ENCODE results near the gene MRPL3. TPM values are rescaled to one million over a fixed set of nuclear protein-coding genes. Genes with fewer than 3 reads are reported as not detected.
"Not testable (repeated sequence)": the region's sequence is repeated elsewhere in the genome, so short reads cannot be mapped to it uniquely, and the experiment has no call there.

Gene MRPL3
- total RNA-seq, 1 donor from 2014 or later, result 79.9 TPM

DNA sequence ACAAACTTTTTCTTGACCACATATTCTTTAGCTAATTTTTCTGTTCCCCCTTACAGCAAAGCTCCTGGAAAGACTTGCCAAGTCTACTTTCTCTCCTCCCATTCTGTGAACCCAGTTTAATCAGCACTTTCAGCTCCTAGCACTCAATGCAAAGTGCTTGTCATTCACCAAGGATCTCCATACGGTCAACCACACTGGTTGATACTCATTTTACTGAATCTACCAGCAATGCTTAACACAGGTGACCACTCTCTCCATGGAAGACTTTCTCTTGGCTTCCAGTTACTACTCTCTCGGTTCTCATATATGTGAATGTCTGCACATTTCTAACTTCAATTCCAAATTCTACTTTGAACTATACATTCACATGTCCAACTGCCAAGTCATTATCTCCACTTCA is 11.7 kb downstream of the MRPL3 start:
- peaks cover 5% of the 10 kb centered on the region for H3K4me1 Mint-ChIP-seq
- DNase-seq (no peak), ATAC-seq (ENCODE audit: low read depth) (no peak)
- H3K27me3 Mint-ChIP-seq, result no peaks in the 10 kb centered on the region
- no peaks in the 10 kb centered on the region for H3K9me3 Mint-ChIP-seq
- intact Hi-C loops (cut with micrococcal nuclease), result no loop called here
- CTCF ChIA-PET, result no interaction called here
- H3K4me3 Mint-ChIP-seq, result no peak overlapping the region
- peaks cover 52% of the 10 kb centered on the region for H3K36me3 Mint-ChIP-seq (ENCODE audit: low read depth)
- H3K27ac Mint-ChIP-seq, result no peak overlapping the region
- TF ChIP-seq, protein P1, sequence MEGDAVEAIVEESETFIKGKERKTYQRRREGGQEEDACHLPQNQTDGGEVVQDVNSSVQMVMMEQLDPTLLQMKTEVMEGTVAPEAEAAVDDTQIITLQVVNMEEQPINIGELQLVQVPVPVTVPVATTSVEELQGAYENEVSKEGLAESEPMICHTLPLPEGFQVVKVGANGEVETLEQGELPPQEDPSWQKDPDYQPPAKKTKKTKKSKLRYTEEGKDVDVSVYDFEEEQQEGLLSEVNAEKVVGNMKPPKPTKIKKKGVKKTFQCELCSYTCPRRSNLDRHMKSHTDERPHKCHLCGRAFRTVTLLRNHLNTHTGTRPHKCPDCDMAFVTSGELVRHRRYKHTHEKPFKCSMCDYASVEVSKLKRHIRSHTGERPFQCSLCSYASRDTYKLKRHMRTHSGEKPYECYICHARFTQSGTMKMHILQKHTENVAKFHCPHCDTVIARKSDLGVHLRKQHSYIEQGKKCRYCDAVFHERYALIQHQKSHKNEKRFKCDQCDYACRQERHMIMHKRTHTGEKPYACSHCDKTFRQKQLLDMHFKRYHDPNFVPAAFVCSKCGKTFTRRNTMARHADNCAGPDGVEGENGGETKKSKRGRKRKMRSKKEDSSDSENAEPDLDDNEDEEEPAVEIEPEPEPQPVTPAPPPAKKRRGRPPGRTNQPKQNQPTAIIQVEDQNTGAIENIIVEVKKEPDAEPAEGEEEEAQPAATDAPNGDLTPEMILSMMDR (IDR thresholded peaks at IDR 0.05), result no peak
- POLR2A ChIA-PET, result no interaction called here

- Mint-ChIP-seq H3K4me1 (peaks cover 16% of the 10 kb centered on the region), H3K36me3 (ENCODE audit: low read depth) (peaks cover 50% of the 10 kb centered on the region)
- H3K27me3 Mint-ChIP-seq; H3K4me3 Mint-ChIP-seq; CTCF ChIA-PET; H3K9me3 Mint-ChIP-seq; ATAC-seq (ENCODE audit: low read depth); intact Hi-C loops (cut with micrococcal nuclease); POLR2A ChIA-PET; H3K27ac Mint-ChIP-seq; DNase-seq: not testable (repeated sequence)
Measured at GRCh38 chr3:131486545-131486944, 16.2 kb downstream of the MRPL3 start.

GRCh38 chr3:131485119-131485518 is 17.7 kb downstream of the MRPL3 start:
- peaks cover 16% of the 10 kb centered on the region for H3K4me1 Mint-ChIP-seq
- POLR2A ChIA-PET, result interaction anchor here (0.7 kb wide), 1 partner anchor 459 kb away, joined by 3 read pairs; no protein-coding TSS in a partner anchor
- DNase-seq (no peak), ATAC-seq (ENCODE audit: low read depth) (no peak)
- H3K36me3 Mint-ChIP-seq (ENCODE audit: low read depth), result peaks cover 58% of the 10 kb centered on the region
- no peaks in the 10 kb centered on the region for H3K9me3 Mint-ChIP-seq
- no peak overlapping the region for H3K4me3 Mint-ChIP-seq
- intact Hi-C loops (cut with micrococcal nuclease), result no loop called here
- H3K27me3 Mint-ChIP-seq, result no peaks in the 10 kb centered on the region
- TF ChIP-seq, protein P1 (IDR thresholded peaks at IDR 0.05), result no peak
- CTCF ChIA-PET, result no interaction called here
- no peak overlapping the region for H3K27ac Mint-ChIP-seq

GRCh38 chr3:131484496-131485111 is 18.2 kb downstream of the MRPL3 start:
- TF ChIP-seq, protein P1 (IDR thresholded peaks at IDR 0.05), result no peak
- H3K9me3 Mint-ChIP-seq, result no peaks in the 10 kb centered on the region
- H3K27me3 Mint-ChIP-seq, result no peaks in the 10 kb centered on the region
- CTCF ChIA-PET, result no interaction called here
- no peak overlapping the region for H3K4me3 Mint-ChIP-seq
- peaks cover 61% of the 10 kb centered on the region for H3K36me3 Mint-ChIP-seq (ENCODE audit: low read depth)
- no peak for ATAC-seq (ENCODE audit: low read depth)
- H3K4me1 Mint-ChIP-seq, result peaks cover 16% of the 10 kb centered on the region
- intact Hi-C loops (cut with micrococcal nuclease), result no loop called here
- no peak overlapping the region for H3K27ac Mint-ChIP-seq
- POLR2A ChIA-PET, result interaction anchor here (0.7 kb wide), 1 partner anchor 459 kb away, joined by 3 read pairs; no protein-coding TSS in a partner anchor
- no peak for DNase-seq

GRCh38 chr3:131480116-131480515 is 22.7 kb downstream of the MRPL3 start:
- no peak for ATAC-seq (ENCODE audit: low read depth)
- TF ChIP-seq, protein P1 (IDR thresholded peaks at IDR 0.05), result no peak
- intact Hi-C loops (cut with micrococcal nuclease), result no loop called here
- no peaks in the 10 kb centered on the region for H3K9me3 Mint-ChIP-seq
- ChIA-PET CTCF (no interaction called here), POLR2A (no interaction called here)
- H3K4me3 Mint-ChIP-seq, result no peak overlapping the region
- H3K4me1 Mint-ChIP-seq, result peaks cover 9% of the 10 kb centered on the region
- peaks cover 58% of the 10 kb centered on the region for H3K36me3 Mint-ChIP-seq (ENCODE audit: low read depth)
- no peaks in the 10 kb centered on the region for H3K27me3 Mint-ChIP-seq
- DNase-seq, result no peak
- no peak overlapping the region for H3K27ac Mint-ChIP-seq

DNA sequence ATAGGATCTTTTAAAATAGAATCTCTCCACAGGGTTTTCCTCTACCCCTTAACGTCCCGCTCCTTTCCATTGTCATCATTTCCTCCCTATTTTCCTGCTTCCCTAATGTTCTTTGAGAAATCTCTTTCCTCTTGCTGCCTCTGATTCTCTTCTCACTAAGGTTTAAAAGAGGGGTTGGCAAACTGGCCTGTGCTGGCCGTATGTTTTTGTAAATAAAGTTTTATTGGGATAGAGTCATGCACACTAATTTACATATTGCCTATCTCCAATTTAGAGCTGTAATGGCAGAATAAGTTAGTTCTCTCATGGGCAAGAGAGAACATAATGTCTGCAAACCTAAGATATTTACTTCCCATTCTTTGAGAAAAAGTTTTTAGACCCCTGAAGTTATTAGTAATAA is 25.0 kb downstream of the MRPL3 start:
- H3K27me3 Mint-ChIP-seq, result no peaks in the 10 kb centered on the region
- H3K27ac Mint-ChIP-seq, result no peak overlapping the region
- ATAC-seq (ENCODE audit: low read depth) (no peak), DNase-seq (no peak)
- peaks cover 58% of the 10 kb centered on the region for H3K36me3 Mint-ChIP-seq (ENCODE audit: low read depth)
- H3K9me3 Mint-ChIP-seq, result no peaks in the 10 kb centered on the region
- intact Hi-C loops (cut with micrococcal nuclease), result no loop called here
- POLR2A ChIA-PET, result interaction anchor here (0.8 kb wide), 1 partner anchor 1678 kb away, joined by 5 read pairs; no protein-coding TSS in a partner anchor
- CTCF ChIA-PET, result no interaction called here
- H3K4me3 Mint-ChIP-seq, result no peak overlapping the region
- TF ChIP-seq, protein P1 (IDR thresholded peaks at IDR 0.05), result no peak
- peaks cover 9% of the 10 kb centered on the region for H3K4me1 Mint-ChIP-seq

All from activated B cell treated with CpG ODN at 0.5 μM for 24 hours (primary cell).